Osteoblast (primary cell): ENCODE measurements around the gene HOXB7. TPM values are rescaled to one million over a fixed set of nuclear protein-coding genes. Genes with fewer than 3 reads are reported as not detected.

Experiments
- DNase-seq: peaks from one replicate; pipeline ENCODE4 v3.0.0; 2011; ENCODE audit warnings: low spot score, mixed read lengths; ENCODE audit not compliant: insufficient read length; ENCODE audit errors: missing footprints
- H2AFZ ChIP-seq: 2 replicates; pipeline ENCODE4 v1.6.0; 2011; ENCODE audit warnings: mild to moderate bottlenecking, low read length
- H3K27ac ChIP-seq: 2 replicates; pipeline ENCODE4 v1.5.1; 2011; ENCODE audit warnings: mild to moderate bottlenecking, low read depth, low read length, moderate library complexity
- H3K27me3 ChIP-seq: 2 replicates; pipeline ENCODE4 v1.6.0; 2012; ENCODE audit warnings: mild to moderate bottlenecking, control low read depth, inconsistent platforms, low read length, moderate library complexity; ENCODE audit not compliant: insufficient read depth
- H3K36me3 ChIP-seq: 2 replicates; pipeline ENCODE4 v1.5.1; 2011; ENCODE audit warnings: mild to moderate bottlenecking, low read length, control low read depth, moderate library complexity; ENCODE audit not compliant: insufficient read depth
- H3K4me1 ChIP-seq: 2 replicates; pipeline ENCODE4 v1.5.1; 2011; ENCODE audit warnings: mild to moderate bottlenecking, low read length, control low read depth, moderate library complexity; ENCODE audit not compliant: insufficient read depth
- H3K4me2 ChIP-seq: 2 replicates; pipeline ENCODE4 v1.6.0; 2011; ENCODE audit warnings: mild to moderate bottlenecking, low read length; ENCODE audit not compliant: insufficient read depth
- H3K4me3 ChIP-seq: fragments of 200-600 bp; sonication (generic); 3 replicates; pipeline ENCODE4 v1.5.1; 2012; ENCODE audit warnings: mild to moderate bottlenecking, low read length, inconsistent platforms; ENCODE audit not compliant: insufficient read depth
- H3K79me2 ChIP-seq: 2 replicates; pipeline ENCODE4 v1.6.0; 2012; ENCODE audit warnings: mild to moderate bottlenecking, low read length, control low read depth, inconsistent platforms; ENCODE audit not compliant: insufficient read depth
- H3K9me3 ChIP-seq: 2 replicates; pipeline ENCODE4 v1.5.1; 2011; ENCODE audit warnings: low read depth, low read length, control low read depth
- H4K20me1 ChIP-seq: 2 replicates; pipeline ENCODE4 v1.6.0; 2012; ENCODE audit warnings: mild to moderate bottlenecking, low read length, control low read depth; ENCODE audit not compliant: insufficient read depth
- CTCF ChIP-seq: IDR thresholded peaks from 2 replicates; pipeline ENCODE4 v1.5.1; 2011; ENCODE audit warnings: mild to moderate bottlenecking, low read depth, low read length, moderate library complexity; ENCODE audit errors: extremely low read depth
- total RNA-seq: library from RNA; depleted of rRNA; stranded (reverse); fragments of >200 nt; gene quantifications from 2 replicates; pipeline ENCODE4 v1.2.3, GENCODE V29; 2012

The HOXB7 gene
- total RNA-seq, 1 donor = 0.36 TPM

GRCh38 chr17:48597528-48597777, 13.4 kb downstream of the HOXB7 start:
- Histone ChIP-seq H4K20me1 (no peaks in the 10 kb centered on the region), H3K4me1 (no peaks in the 10 kb centered on the region), H3K4me2 (peak overlapping the region; percentile 60), H3K27me3 (peaks cover 98% of the 10 kb centered on the region), H2AFZ (no peak overlapping the region), H3K36me3 (no peaks in the 10 kb centered on the region), H3K27ac (no peak overlapping the region), H3K9me3 (no peaks in the 10 kb centered on the region), H3K4me3 (peak overlapping the region; percentile 58), H3K79me2 (no peaks in the 10 kb centered on the region)
- no peak for DNase-seq
- TF ChIP-seq CTCF = no peak

DNA sequence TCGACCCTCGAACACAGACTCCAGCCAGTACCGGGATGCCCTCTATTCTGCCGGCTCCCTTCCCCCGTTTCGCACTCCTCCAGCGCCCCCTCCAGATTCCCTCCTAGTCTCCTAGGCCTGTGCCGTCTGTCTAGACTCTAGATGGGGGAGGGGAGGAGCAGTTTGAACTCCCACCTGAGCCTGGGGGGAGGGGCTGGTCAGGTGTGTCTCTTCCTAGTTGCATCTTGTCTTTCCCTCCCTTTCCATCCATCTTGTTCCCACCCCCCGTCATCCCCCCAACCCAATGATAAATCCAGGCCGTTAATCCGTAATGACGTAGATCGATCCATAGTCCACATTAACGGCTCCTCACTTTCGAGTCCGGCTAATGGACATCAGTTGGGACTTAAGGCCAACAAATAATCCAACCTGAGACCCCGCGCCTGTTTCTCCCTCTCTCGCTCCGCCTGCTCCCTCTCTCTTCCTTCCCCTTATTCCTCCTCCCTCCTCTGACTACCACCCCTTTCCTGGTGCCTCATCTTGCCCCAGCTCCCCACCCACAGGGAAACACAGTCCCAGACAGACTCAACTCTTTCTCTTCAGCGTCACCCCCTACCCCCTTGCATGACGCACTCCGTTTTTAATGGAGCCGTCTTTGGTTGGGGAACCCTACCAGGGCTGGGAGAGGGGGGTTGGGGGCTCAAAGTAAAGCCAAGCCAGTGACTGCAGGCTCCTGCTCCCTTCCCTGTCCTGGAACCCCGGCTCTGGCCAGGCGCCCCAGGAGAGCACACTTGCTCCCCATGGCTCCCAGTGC, 13.9 kb downstream of the HOXB7 start:
- no peak for TF ChIP-seq CTCF
- Histone ChIP-seq H3K36me3 (no peaks in the 10 kb centered on the region), H3K9me3 (no peaks in the 10 kb centered on the region), H2AFZ (no peak overlapping the region), H3K4me1 (no peaks in the 10 kb centered on the region), H4K20me1 (no peaks in the 10 kb centered on the region), H3K79me2 (no peaks in the 10 kb centered on the region), H3K4me3 (peak overlapping the region; percentile 58), H3K27me3 (peaks cover 98% of the 10 kb centered on the region), H3K27ac (no peak overlapping the region), H3K4me2 (peak overlapping the region; percentile 60)
- no peak for DNase-seq

- H4K20me1 ChIP-seq = no peaks in the 10 kb centered on the region
- no peaks in the 10 kb centered on the region for H3K79me2 ChIP-seq
- no peak for TF ChIP-seq CTCF
- no peak overlapping the region for H3K27ac ChIP-seq
- no peak overlapping the region for H2AFZ ChIP-seq
- no peak overlapping the region for H3K4me2 ChIP-seq
- H3K4me1 ChIP-seq = no peaks in the 10 kb centered on the region
- H3K9me3 ChIP-seq = no peaks in the 10 kb centered on the region
- no peak for DNase-seq
- no peaks in the 10 kb centered on the region for H3K36me3 ChIP-seq
- peaks cover 97% of the 10 kb centered on the region for H3K27me3 ChIP-seq
- no peak overlapping the region for H3K4me3 ChIP-seq
Measured at GRCh38 chr17:48596000-48596734, 14.7 kb downstream of the HOXB7 start.

DNA sequence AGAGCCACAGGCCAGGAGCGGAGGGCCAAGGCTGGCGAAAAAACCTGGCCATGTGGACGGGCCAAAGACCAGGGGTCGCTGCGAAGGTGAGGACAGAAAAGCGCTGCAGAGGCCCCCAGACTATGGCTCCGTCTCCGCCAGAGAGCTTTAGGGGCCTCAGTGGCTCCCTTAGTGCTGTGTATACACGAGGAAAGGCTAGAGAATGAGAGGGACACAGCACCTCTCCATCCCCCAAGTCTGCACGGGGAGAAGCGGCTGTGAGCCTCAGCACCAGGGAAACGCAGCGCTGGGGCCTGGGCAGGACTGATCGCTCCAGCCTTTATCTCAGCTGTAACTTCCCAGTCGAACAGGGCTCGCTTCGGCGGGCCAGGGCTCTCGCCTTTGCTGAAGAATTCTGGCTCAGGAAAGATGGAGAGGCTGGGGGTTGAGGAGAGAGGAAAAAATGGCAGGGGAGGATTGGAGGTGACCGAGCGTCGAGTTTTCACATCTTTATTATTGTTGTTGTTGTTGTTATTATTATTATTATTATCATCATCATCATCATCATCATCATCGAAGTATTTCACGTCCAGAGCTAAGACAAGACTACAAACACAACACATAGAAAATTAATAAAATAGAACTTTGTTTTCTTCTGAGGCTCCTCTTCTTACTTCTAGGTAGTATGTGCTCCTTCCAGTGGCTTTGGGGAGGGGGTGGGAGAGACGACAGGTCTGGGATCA, 15.4 kb downstream of the HOXB7 start:
- Histone ChIP-seq H2AFZ (no peak overlapping the region), H3K79me2 (no peaks in the 10 kb centered on the region), H3K4me2 (no peak overlapping the region)

More for the DNA sequence above, 15.4 kb downstream of the HOXB7 start:
- no peaks in the 10 kb centered on the region for H3K9me3 ChIP-seq
- no peak for TF ChIP-seq CTCF
- H3K27ac ChIP-seq = no peak overlapping the region
- no peaks in the 10 kb centered on the region for H3K36me3 ChIP-seq
- H3K4me1 ChIP-seq = no peaks in the 10 kb centered on the region
- no peak overlapping the region for H3K4me3 ChIP-seq
- peaks cover 97% of the 10 kb centered on the region for H3K27me3 ChIP-seq
- H4K20me1 ChIP-seq = no peaks in the 10 kb centered on the region
- no peak for DNase-seq
